Smooth muscle cell (in vitro differentiated cells): ENCODE measurements around the gene SLCO2A1. TPM values are rescaled to one million over a fixed set of nuclear protein-coding genes. Genes with fewer than 3 reads are reported as not detected.

ENCODE experiments used
- DNase-seq: peaks from one replicate; lab custom pipeline; 2025; ENCODE audit not compliant: unreplicated experiment; lab: John Stamatoyannopoulos, UW
- H2AFZ ChIP-seq: fragments of 200-600 bp; sonication (generic); 2 replicates; pipeline ENCODE4 v1.6.0; 2016; ENCODE audit warnings: antibody characterized with exemption, low read depth, mild to moderate bottlenecking
- H3F3A ChIP-seq: fragments of 200-600 bp; sonication (generic); 2 replicates; pipeline ENCODE4 v1.6.0; 2017; ENCODE audit warnings: antibody characterized with exemption, low read depth
- H3K27ac ChIP-seq: fragments of 200-600 bp; sonication (generic); 2 replicates; pipeline ENCODE4 v1.5.1; 2016; ENCODE audit warnings: low read depth, mild to moderate bottlenecking
- H3K27me3 ChIP-seq: fragments of 200-600 bp; sonication (generic); 2 replicates; pipeline ENCODE4 v1.6.1; 2016; ENCODE audit warnings: low read depth, mild to moderate bottlenecking
- H3K36me3 ChIP-seq: fragments of 200-600 bp; sonication (generic); 2 replicates; pipeline ENCODE4 v1.5.1; 2016; ENCODE audit warnings: low read depth
- H3K4me1 ChIP-seq: fragments of 200-600 bp; sonication (generic); 2 replicates; pipeline ENCODE4 v1.5.1; 2016; ENCODE audit warnings: low read depth
- H3K4me2 ChIP-seq: fragments of 200-600 bp; sonication (generic); 2 replicates; pipeline ENCODE4 v1.6.0; 2016; ENCODE audit warnings: mild to moderate bottlenecking
- H3K4me3 ChIP-seq: fragments of 200-600 bp; sonication (generic); 2 replicates; pipeline ENCODE4 v1.5.1; 2016; ENCODE audit warnings: mild to moderate bottlenecking
- H3K79me2 ChIP-seq: fragments of 200-600 bp; sonication (generic); 2 replicates; pipeline ENCODE4 v1.6.0; 2016; ENCODE audit warnings: low read depth, mild to moderate bottlenecking
- H3K9ac ChIP-seq: fragments of 200-600 bp; sonication (generic); 2 replicates; pipeline ENCODE4 v1.6.0; 2016; ENCODE audit warnings: low read depth
- H3K9me3 ChIP-seq: fragments of 200-600 bp; sonication (generic); replicated peaks from 2 replicates; pipeline ENCODE4 v1.5.1; 2016; ENCODE audit warnings: low read depth
- H4K20me1 ChIP-seq: fragments of 200-600 bp; sonication (generic); 2 replicates; pipeline ENCODE4 v1.6.0; 2016; ENCODE audit warnings: low read depth
- WGBS: methylation state at CpG from one replicate; pipeline ENCODE4 v1.1.7; 2016; ENCODE audit warnings: low lambda C conversion rate; 5-methylcytosine and 5-hydroxymethylcytosine counted together
- polyA plus RNA-seq: library from polyadenylated mRNA; unstranded; fragments of >200 nt; fragmentation: Nextera tagmentation; extraction: Ambion mirVana; gene quantifications from 2 replicates; pipeline ENCODE4 v1.2.1, GENCODE V29; 2016
- total RNA-seq: library from RNA; depleted of rRNA; stranded (reverse); fragments of >200 nt; gene quantifications from 2 replicates; pipeline ENCODE4 v1.2.3, GENCODE V29; 2014
- TF ChIP-seq, protein P1 (sequence below): fragments of 200-600 bp; sonication (generic); IDR thresholded peaks from 2 replicates; pipeline ENCODE4 v1.5.1; 2017; ENCODE audit warnings: borderline replicate concordance, mild to moderate bottlenecking, antibody characterized with exemption; ENCODE audit not compliant: insufficient read depth, poor library complexity, severe bottlenecking

The SLCO2A1 gene
- total and polyA plus RNA-seq, 2 experiments from 2014 or later = 7.7 to 14.2 TPM

DNA sequence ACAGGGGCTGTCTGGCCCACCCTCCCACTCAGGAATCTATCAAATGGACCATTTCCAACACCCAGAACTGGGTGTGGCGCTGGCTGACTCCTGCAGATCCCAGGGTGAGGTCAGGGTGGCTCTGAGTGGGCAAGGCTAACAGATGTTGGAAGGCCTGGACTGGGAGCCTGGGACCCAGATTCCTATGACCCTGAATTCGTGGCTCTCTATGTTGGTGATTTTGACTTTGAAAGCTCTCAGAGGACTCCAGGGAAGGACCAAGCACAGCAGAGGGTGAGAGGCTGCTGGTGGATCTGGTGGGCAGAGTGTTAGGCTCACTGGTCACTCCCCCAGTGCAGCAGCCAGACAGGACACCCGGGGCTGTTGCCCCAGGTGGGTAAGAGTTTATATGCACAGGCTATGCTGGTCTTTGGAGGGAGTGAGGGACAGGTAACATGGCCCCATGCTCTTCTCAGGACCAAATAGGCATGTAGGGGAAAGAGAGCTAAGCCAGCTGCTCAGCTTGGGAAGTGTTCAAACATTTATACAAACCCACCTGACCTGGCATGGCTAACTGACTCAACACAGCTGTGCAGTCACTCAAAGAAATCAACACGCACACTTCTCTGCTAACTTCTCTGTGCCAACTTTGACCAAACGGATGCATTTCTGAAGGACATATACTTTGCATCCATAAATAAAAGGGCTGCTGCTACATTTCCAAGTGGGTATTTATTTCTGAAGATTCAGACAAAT, 71.5 kb downstream of the SLCO2A1 start:
- DNase-seq = no peak
- H3K4me2 ChIP-seq = no peak overlapping the region
- no peak overlapping the region for H2AFZ ChIP-seq
- 85% methylated on average over 5 of the region's 5 CpGs for WGBS
- H3K27ac ChIP-seq = no peak overlapping the region
- H3K27me3 ChIP-seq = no peaks in the 10 kb centered on the region
- no peaks in the 10 kb centered on the region for H4K20me1 ChIP-seq
- TF ChIP-seq, protein P1, sequence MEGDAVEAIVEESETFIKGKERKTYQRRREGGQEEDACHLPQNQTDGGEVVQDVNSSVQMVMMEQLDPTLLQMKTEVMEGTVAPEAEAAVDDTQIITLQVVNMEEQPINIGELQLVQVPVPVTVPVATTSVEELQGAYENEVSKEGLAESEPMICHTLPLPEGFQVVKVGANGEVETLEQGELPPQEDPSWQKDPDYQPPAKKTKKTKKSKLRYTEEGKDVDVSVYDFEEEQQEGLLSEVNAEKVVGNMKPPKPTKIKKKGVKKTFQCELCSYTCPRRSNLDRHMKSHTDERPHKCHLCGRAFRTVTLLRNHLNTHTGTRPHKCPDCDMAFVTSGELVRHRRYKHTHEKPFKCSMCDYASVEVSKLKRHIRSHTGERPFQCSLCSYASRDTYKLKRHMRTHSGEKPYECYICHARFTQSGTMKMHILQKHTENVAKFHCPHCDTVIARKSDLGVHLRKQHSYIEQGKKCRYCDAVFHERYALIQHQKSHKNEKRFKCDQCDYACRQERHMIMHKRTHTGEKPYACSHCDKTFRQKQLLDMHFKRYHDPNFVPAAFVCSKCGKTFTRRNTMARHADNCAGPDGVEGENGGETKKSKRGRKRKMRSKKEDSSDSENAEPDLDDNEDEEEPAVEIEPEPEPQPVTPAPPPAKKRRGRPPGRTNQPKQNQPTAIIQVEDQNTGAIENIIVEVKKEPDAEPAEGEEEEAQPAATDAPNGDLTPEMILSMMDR = no peak
- H3K36me3 ChIP-seq = no peaks in the 10 kb centered on the region
- no peaks in the 10 kb centered on the region for H3K4me1 ChIP-seq
- no peaks in the 10 kb centered on the region for H3F3A ChIP-seq
- no peaks in the 10 kb centered on the region for H3K79me2 ChIP-seq
- no peak overlapping the region for H3K9ac ChIP-seq
- H3K4me3 ChIP-seq = no peak overlapping the region
- no peaks in the 10 kb centered on the region for H3K9me3 ChIP-seq

DNA sequence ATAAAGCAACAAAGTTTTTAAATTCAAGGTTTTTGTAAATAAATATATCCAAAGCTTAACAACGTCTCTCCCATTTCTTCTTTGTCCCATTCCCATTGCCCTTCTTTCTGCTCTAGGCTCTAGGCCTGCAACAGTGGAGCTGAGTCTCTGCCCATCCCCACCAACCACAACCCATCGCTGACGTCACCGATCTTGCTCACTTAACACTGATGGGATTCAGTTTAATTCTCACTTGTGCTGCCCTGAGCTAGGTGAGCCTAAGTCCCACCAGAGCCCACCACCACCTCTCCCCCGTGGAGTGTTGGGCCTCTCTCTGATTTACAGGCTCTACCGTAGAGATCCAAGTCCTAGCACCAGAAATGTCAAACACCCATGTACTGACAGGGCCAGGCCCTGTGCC, 72.7 kb downstream of the SLCO2A1 start:
- H3K36me3 ChIP-seq = no peaks in the 10 kb centered on the region
- H3K4me3 ChIP-seq = no peak overlapping the region
- H3K4me2 ChIP-seq = no peak overlapping the region
- H2AFZ ChIP-seq = no peak overlapping the region
- H3K9ac ChIP-seq = no peak overlapping the region
- H3K79me2 ChIP-seq = no peaks in the 10 kb centered on the region
- H3K27ac ChIP-seq = no peak overlapping the region
- DNase-seq = no peak
- TF ChIP-seq, protein P1 = no peak
- no peaks in the 10 kb centered on the region for H3K4me1 ChIP-seq
- H3K9me3 ChIP-seq = no peaks in the 10 kb centered on the region
- WGBS = 93% methylated on average over 6 of the region's 6 CpGs
- H3K27me3 ChIP-seq = no peaks in the 10 kb centered on the region
- no peaks in the 10 kb centered on the region for H3F3A ChIP-seq
- H4K20me1 ChIP-seq = no peaks in the 10 kb centered on the region

DNA sequence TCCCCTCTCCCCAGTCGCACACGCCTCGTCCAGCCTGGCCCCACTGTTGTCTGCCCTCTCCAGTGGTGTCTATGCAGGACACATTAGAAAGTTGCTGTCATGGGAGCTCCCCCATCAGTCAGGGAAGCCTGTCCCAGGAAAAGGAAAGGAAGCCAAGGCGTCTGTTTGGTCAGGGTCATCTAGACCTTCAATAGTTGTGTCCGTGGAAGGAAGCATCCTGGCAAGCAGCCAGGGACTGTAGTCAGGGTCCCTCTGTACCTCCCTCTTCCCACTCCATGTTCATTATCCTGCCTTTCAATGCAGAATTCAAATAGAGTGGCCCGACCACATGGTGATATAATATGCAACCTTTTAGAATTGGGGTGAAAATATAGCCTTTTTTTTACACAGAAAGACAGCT, 73.4 kb downstream of the SLCO2A1 start:
- H3K4me2 ChIP-seq = no peak overlapping the region
- TF ChIP-seq, protein P1 = no peak
- H3K9me3 ChIP-seq = no peaks in the 10 kb centered on the region
- no peaks in the 10 kb centered on the region for H3F3A ChIP-seq
- H3K79me2 ChIP-seq = no peaks in the 10 kb centered on the region
- H3K4me1 ChIP-seq = no peaks in the 10 kb centered on the region
- no peak overlapping the region for H3K27ac ChIP-seq
- no peak overlapping the region for H3K4me3 ChIP-seq
- H2AFZ ChIP-seq = no peak overlapping the region
- 85% methylated on average over 6 of the region's 6 CpGs for WGBS
- no peak overlapping the region for H3K9ac ChIP-seq
- no peaks in the 10 kb centered on the region for H3K36me3 ChIP-seq
- no peak for DNase-seq
- H3K27me3 ChIP-seq = no peaks in the 10 kb centered on the region
- no peaks in the 10 kb centered on the region for H4K20me1 ChIP-seq

DNA sequence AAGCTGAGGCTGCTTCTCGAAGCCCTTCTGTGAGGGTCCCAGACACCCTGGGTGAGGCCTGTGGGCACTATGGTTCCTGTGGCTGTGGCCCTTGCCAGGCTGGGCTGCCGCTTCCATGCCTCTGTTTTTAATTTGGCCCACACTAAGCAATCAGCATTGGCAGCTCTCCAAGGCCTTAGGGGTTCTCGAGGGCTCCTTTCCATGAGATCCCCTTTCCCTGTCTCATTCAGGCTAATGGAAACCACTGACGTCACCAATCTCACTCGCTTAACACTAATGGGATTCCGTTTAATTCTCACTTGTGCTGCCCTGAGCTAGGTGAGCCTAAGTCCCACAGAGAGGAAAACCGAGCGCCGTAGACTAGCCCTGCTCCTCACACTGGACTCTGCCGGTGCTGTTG, 73.8 kb downstream of the SLCO2A1 start:
- Histone ChIP-seq H2AFZ (no peak overlapping the region), H3K27me3 (no peaks in the 10 kb centered on the region), H3K79me2 (no peaks in the 10 kb centered on the region), H3K4me3 (no peak overlapping the region), H3F3A (no peaks in the 10 kb centered on the region), H3K9me3 (no peaks in the 10 kb centered on the region), H4K20me1 (no peaks in the 10 kb centered on the region), H3K36me3 (no peaks in the 10 kb centered on the region), H3K4me2 (no peak overlapping the region), H3K27ac (no peak overlapping the region), H3K4me1 (no peaks in the 10 kb centered on the region), H3K9ac (no peak overlapping the region)
- 95% methylated on average over 10 of the region's 10 CpGs for WGBS
- TF ChIP-seq, protein P1 = no peak
- no peak for DNase-seq
